ENCODE measurements around the gene MAP10.

DNA sequence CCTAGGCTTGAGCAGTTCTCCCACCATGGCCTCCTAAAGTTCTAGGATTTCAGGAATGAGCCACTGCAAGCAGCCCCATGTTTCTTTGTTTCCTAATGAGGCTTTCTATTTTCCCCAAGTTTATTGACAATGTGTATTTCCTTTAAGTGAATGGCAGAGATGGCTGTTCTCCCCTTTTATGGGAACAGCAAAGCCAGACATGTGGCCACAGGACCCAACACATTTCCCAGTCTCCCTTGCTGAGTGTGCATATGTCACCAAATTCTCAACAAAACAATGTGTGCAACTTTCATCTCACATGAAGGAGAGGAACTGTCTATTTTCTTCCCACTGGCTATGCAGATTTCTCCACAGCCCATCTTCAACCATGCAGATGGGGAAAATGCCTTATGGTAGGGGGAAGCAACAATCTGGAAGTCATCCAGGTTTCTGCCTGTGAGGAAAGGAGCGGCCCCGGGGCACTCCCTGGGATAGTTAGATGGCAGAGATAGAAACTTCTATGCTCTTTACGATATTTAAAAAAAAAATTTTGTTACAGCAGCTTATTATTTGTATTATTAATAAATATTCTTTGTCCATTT is 28.6 kb upstream of the MAP10 start:
- TF ChIP-seq, protein P1, sequence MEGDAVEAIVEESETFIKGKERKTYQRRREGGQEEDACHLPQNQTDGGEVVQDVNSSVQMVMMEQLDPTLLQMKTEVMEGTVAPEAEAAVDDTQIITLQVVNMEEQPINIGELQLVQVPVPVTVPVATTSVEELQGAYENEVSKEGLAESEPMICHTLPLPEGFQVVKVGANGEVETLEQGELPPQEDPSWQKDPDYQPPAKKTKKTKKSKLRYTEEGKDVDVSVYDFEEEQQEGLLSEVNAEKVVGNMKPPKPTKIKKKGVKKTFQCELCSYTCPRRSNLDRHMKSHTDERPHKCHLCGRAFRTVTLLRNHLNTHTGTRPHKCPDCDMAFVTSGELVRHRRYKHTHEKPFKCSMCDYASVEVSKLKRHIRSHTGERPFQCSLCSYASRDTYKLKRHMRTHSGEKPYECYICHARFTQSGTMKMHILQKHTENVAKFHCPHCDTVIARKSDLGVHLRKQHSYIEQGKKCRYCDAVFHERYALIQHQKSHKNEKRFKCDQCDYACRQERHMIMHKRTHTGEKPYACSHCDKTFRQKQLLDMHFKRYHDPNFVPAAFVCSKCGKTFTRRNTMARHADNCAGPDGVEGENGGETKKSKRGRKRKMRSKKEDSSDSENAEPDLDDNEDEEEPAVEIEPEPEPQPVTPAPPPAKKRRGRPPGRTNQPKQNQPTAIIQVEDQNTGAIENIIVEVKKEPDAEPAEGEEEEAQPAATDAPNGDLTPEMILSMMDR (IDR thresholded peaks at IDR 0.05), result no peak
- TF ChIP-seq POLR2AphosphoS5 (IDR thresholded peaks at IDR 0.05), result no peak

All from esophagus muscularis mucosa (tissue), 3 donors.